Uterus (tissue), 2 donors: Measurements from ENCODE around the gene TLE3.
"Not testable (repeated sequence)": the region's sequence is repeated elsewhere in the genome, so short reads cannot be mapped to it uniquely, and the experiment has no call there.

Experiments
- CTCF ChIP-seq, 4 experiments: fragments of 200-600 bp in 2 of 4; fragments of 450-650 bp in 2 of 4; sonication (generic) in 2 of 4; IDR thresholded peaks; one replicate each; pipeline ENCODE4 v1.5.1; 2016 to 2019; ENCODE audit warnings: antibody characterized with exemption in 4 of 4, mild to moderate bottlenecking in 2 of 4, moderate library complexity in 1 of 4
- POLR2A ChIP-seq, 2 donors: fragments of 450-650 bp; IDR thresholded peaks; one replicate each; pipeline ENCODE4 v1.6.1; 2016; ENCODE audit warnings: antibody characterized with exemption in 2 of 2, mild to moderate bottlenecking in 1 of 2, moderate library complexity in 1 of 2

GRCh38 chr15:70137021-70137420 lies 39.3 kb upstream of the TLE3 start:
- not testable (repeated sequence) for TF ChIP-seq CTCF, POLR2A (IDR thresholded peaks at IDR 0.05)
